Measurements from ENCODE around the gene DHCR24.

GRCh38 chr1:54886724-54887664 lies at the start of gene DHCR24:
- TF ChIP-seq, protein P1, sequence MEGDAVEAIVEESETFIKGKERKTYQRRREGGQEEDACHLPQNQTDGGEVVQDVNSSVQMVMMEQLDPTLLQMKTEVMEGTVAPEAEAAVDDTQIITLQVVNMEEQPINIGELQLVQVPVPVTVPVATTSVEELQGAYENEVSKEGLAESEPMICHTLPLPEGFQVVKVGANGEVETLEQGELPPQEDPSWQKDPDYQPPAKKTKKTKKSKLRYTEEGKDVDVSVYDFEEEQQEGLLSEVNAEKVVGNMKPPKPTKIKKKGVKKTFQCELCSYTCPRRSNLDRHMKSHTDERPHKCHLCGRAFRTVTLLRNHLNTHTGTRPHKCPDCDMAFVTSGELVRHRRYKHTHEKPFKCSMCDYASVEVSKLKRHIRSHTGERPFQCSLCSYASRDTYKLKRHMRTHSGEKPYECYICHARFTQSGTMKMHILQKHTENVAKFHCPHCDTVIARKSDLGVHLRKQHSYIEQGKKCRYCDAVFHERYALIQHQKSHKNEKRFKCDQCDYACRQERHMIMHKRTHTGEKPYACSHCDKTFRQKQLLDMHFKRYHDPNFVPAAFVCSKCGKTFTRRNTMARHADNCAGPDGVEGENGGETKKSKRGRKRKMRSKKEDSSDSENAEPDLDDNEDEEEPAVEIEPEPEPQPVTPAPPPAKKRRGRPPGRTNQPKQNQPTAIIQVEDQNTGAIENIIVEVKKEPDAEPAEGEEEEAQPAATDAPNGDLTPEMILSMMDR (IDR thresholded peaks at IDR 0.05; ENCODE audit: extremely low read depth in 1 of 2, insufficient read depth in 1 of 2, low read depth in 1 of 2, low read length in 2 of 2): no peak
- TF ChIP-seq POLR2A (IDR thresholded peaks at IDR 0.05; ENCODE audit: low read depth, low read length) (peak; percentile 77), JUN (IDR thresholded peaks at IDR 0.05; ENCODE audit: borderline replicate concordance, insufficient read depth, insufficient read length, low read depth) (no peak), POLR2AphosphoS5 (IDR thresholded peaks at IDR 0.05; ENCODE audit: insufficient read depth, low read depth, low read length) (peak; percentile 76), EZH2 (IDR thresholded peaks at IDR 0.05; ENCODE audit: borderline replicate concordance, low read depth, low read length, severe bottlenecking) (no peak), GATA2 (IDR thresholded peaks at IDR 0.05; ENCODE audit: insufficient read depth, insufficient read length, low read depth, low read length) (peak; percentile 81)

Data from endothelial cell of umbilical vein (primary cell).